ENCODE data around the gene GPATCH4.
"Not testable (repeated sequence)": the region's sequence is repeated elsewhere in the genome, so short reads cannot be mapped to it uniquely, and the experiment has no call there.

GPATCH4 gene

GRCh38 chr1:156601122-156601830 is at the start of gene GPATCH4:
TSS of gene GPATCH4 (minus strand) at chr1:156601479.
- DNase-seq (ENCODE audit: low read depth), result peak; percentile 80

GRCh38 chr1:156648951-156649350 is 47.7 kb upstream of the GPATCH4 start:
- DNase-seq (ENCODE audit: low read depth), result no peak

- no peak for DNase-seq (ENCODE audit: low read depth)
Measured at GRCh38 chr1:156648496-156648895, 47.2 kb upstream of the GPATCH4 start.

- no peak for DNase-seq (ENCODE audit: low read depth)
Measured at GRCh38 chr1:156647351-156647750, 46.1 kb upstream of the GPATCH4 start.

GRCh38 chr1:156646738-156647211 is 45.5 kb upstream of the GPATCH4 start:
- DNase-seq (ENCODE audit: low read depth), result no peak

GRCh38 chr1:156645666-156646065 is 44.4 kb upstream of the GPATCH4 start:
- no peak for DNase-seq (ENCODE audit: low read depth)

- DNase-seq (ENCODE audit: low read depth), result no peak
Measured at GRCh38 chr1:156645056-156645455, 43.8 kb upstream of the GPATCH4 start.

- DNase-seq (ENCODE audit: low read depth), result no peak
Measured at GRCh38 chr1:156644640-156645039, 43.4 kb upstream of the GPATCH4 start.

GRCh38 chr1:156644146-156644545 is 42.9 kb upstream of the GPATCH4 start:
- DNase-seq (ENCODE audit: low read depth), result no peak

GRCh38 chr1:156643778-156644092 is 42.5 kb upstream of the GPATCH4 start:
- no peak for DNase-seq (ENCODE audit: low read depth)

- no peak for DNase-seq (ENCODE audit: low read depth)
Measured at GRCh38 chr1:156643049-156643777, 41.9 kb upstream of the GPATCH4 start.

- DNase-seq (ENCODE audit: low read depth), result no peak
Measured at GRCh38 chr1:156642265-156643048, 41.2 kb upstream of the GPATCH4 start.

GRCh38 chr1:156641761-156642264 is 40.5 kb upstream of the GPATCH4 start, which contains the start of gene BCAN:
TSS of gene BCAN (plus strand) at chr1:156642117. CDS start at chr1:156646055, 3,938 bp downstream.
- DNase-seq (ENCODE audit: low read depth), result no peak

- DNase-seq (ENCODE audit: low read depth), result no peak
Measured at GRCh38 chr1:156640842-156641706, 39.8 kb upstream of the GPATCH4 start.

- DNase-seq (ENCODE audit: low read depth), result no peak
Measured at GRCh38 chr1:156639601-156640101, 38.4 kb upstream of the GPATCH4 start.

GRCh38 chr1:156638189-156638985 is 37.1 kb upstream of the GPATCH4 start:
- DNase-seq (ENCODE audit: low read depth), result no peak

- no peak for DNase-seq (ENCODE audit: low read depth)
Measured at GRCh38 chr1:156632355-156632754, 31.1 kb upstream of the GPATCH4 start.

- not testable (repeated sequence) for DNase-seq (ENCODE audit: low read depth)
Measured at GRCh38 chr1:156631152-156631551, 29.9 kb upstream of the GPATCH4 start.

- DNase-seq (ENCODE audit: low read depth), result no peak
Measured at GRCh38 chr1:156629823-156630449, 28.7 kb upstream of the GPATCH4 start.

- DNase-seq (ENCODE audit: low read depth), result no peak
Measured at GRCh38 chr1:156627313-156627880, 26.1 kb upstream of the GPATCH4 start.

Data from GM04503 (cell line).